ENCODE results near the gene THEMIS2. TPM values are rescaled to one million over a fixed set of nuclear protein-coding genes. Genes with fewer than 3 reads are reported as not detected.
"Not testable (repeated sequence)": the region's sequence is repeated elsewhere in the genome, so short reads cannot be mapped to it uniquely, and the experiment has no call there.

Gene THEMIS2
- total RNA-seq, 2 experiments from 2014 or later = 58.9 to 60.1 TPM

GRCh38 chr1:27868556-27868931, 3.8 kb upstream of the THEMIS2 start:
- peak overlapping the region; percentile 64 for H3K4me3 Mint-ChIP-seq
- CTCF ChIA-PET = no interaction called here
- H3K36me3 Mint-ChIP-seq (ENCODE audit: low read depth) = peaks cover 5% of the 10 kb centered on the region
- no peaks in the 10 kb centered on the region for H3K9me3 Mint-ChIP-seq
- no peaks in the 10 kb centered on the region for H3K27me3 Mint-ChIP-seq
- peaks cover 56% of the 10 kb centered on the region for H3K4me1 Mint-ChIP-seq
- DNase-seq = no peak
- H3K27ac Mint-ChIP-seq = peak overlapping the region; percentile 93
- POLR2A ChIA-PET = interaction anchor here (1.1 to 2.9 kb wide), 5 partner anchors 18 to 378 kb away, joined by 3 to 22 read pairs (median 3); partner anchors contain the start of gene PPP1R8

DNA sequence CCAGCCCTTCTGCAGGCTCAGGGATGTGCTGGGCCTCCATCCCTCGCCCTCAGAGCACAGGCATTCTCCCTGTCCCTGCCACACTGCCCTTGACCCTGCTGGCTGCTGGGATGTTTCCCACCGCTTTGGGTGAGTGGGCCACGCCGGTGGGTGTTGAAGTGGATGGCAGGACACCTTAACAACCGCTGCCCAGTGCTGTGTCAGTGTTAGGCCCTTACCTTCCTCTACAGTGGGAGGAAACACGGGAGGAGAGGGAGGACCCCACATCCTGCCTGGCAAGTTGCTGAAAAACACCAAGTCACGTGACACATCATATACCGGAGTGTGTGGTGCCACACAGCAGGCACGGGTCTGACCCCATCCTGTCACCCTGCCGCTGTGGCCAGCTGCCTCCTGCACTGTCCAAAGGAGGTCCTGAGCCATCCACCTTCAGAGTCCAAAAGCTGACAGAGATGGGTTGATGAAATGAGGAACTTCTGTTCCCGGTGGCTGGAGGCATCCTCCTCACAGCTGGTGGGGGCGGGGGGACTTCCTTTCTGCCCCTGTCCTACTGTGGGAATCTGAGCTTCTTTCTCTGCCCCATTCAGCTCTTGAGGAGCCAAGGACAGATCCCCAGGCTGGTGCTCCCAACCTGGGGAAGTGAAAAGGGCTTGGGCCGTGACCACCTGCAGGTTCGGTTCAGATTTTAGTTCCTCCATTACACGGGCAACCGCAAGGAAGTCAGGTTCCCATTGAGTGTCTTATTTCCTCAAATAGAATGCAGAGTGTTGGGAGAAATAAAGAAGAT, 3.2 kb upstream of the THEMIS2 start:
- peak overlapping the region; percentile 93 for H3K27ac Mint-ChIP-seq
- ChIA-PET POLR2A (interaction anchor here (0.7 to 2.9 kb wide), 13 partner anchors 8 to 377 kb away, joined by 3 to 22 read pairs (median 3); partner anchors contain the start of genes PPP1R8, STX12 and XKR8), CTCF (interaction anchor here (0.9 kb wide), 1 partner anchor 129 kb away, joined by 3 read pairs; no protein-coding TSS in a partner anchor)
- no peaks in the 10 kb centered on the region for H3K27me3 Mint-ChIP-seq
- H3K36me3 Mint-ChIP-seq (ENCODE audit: low read depth) = peaks cover 7% of the 10 kb centered on the region
- DNase-seq = peak; percentile 84
- H3K4me1 Mint-ChIP-seq = peaks cover 54% of the 10 kb centered on the region
- peak overlapping the region; percentile 64 for H3K4me3 Mint-ChIP-seq
- no peaks in the 10 kb centered on the region for H3K9me3 Mint-ChIP-seq

- Mint-ChIP-seq H3K27ac (peak overlapping the region; percentile 93), H3K4me1 (peaks cover 51% of the 10 kb centered on the region), H3K36me3 (ENCODE audit: low read depth) (peaks cover 7% of the 10 kb centered on the region), H3K4me3 (peak overlapping the region; percentile 64), H3K9me3 (no peaks in the 10 kb centered on the region), H3K27me3 (no peaks in the 10 kb centered on the region)
- CTCF ChIA-PET = interaction anchor here (0.7 to 0.9 kb wide), 2 partner anchors 59 to 129 kb away, joined by 3 read pairs; no protein-coding TSS in a partner anchor
- POLR2A ChIA-PET = interaction anchor here (0.7 to 2.9 kb wide), 13 partner anchors 8 to 377 kb away, joined by 3 to 22 read pairs (median 3); partner anchors contain the start of genes PPP1R8, STX12 and XKR8
- no peak for DNase-seq
Observed at GRCh38 chr1:27869719-27870085, 2.6 kb upstream of the THEMIS2 start.

- H3K4me3 Mint-ChIP-seq, H3K9me3 Mint-ChIP-seq, H3K27me3 Mint-ChIP-seq, DNase-seq, H3K27ac Mint-ChIP-seq, CTCF ChIA-PET: not testable (repeated sequence)
- H3K4me1 Mint-ChIP-seq = peaks cover 54% of the 10 kb centered on the region
- peaks cover 11% of the 10 kb centered on the region for H3K36me3 Mint-ChIP-seq (ENCODE audit: low read depth)
- POLR2A ChIA-PET = interaction anchor here (2.9 kb wide), 1 partner anchor 16 kb away, joined by 22 read pairs; no protein-coding TSS in a partner anchor
Observed at GRCh38 chr1:27871076-27871475, 1.3 kb upstream of the THEMIS2 start.

- Mint-ChIP-seq H3K9me3 (no peaks in the 10 kb centered on the region), H3K4me3 (peak overlapping the region; percentile 95), H3K27ac (peak overlapping the region; percentile 82), H3K27me3 (no peaks in the 10 kb centered on the region), H3K4me1 (peaks cover 59% of the 10 kb centered on the region), H3K36me3 (ENCODE audit: low read depth) (peaks cover 27% of the 10 kb centered on the region)
- CTCF ChIA-PET = interaction anchor here (1.3 kb wide), 1 partner anchor 15 kb away, joined by 5 read pairs; no protein-coding TSS in a partner anchor
- POLR2A ChIA-PET = interaction anchor here (0.9 to 1.7 kb wide), 5 partner anchors 9 to 18 kb away, joined by 3 to 10 read pairs (median 6); no protein-coding TSS in a partner anchor
- peak; percentile 39 for DNase-seq
Observed at GRCh38 chr1:27872802-27873551, 633 bp downstream of the THEMIS2 start.

DNA sequence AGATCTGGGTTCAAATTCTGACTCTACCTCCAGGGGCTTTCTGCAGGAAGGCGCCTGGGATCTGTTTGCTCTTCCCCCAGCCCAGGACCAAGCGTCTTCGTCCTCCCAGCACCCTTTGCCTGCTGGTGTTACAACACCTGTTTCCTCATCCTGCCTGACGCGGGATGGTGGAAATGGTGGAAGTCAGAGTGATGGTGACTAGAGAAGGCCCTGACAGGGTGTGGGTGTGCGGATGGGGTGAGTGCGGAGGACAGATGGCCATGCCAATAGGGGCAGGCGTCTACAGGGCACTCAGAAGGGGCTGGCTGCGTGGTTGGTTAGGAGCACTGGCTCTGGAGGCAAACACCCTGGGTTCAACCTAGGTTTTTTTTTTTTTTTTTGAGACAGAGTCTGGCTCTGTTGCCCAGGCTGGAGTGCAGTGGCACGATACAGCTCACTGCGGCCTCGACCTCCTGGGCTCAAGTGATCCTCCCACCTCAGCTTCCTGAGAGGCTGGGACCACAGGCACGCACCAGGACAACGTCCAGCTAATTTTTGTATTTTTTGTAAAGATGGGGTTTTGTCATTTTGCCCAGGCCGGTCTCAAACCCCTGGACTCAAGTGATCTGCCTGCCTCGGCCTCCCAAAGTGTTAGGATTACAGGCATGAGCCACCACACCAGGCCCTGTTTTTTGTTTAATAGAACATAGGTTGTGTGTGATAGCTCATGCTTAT, 1.5 kb downstream of the THEMIS2 start:
- H3K27ac Mint-ChIP-seq = peak overlapping the region; percentile 82
- no peaks in the 10 kb centered on the region for H3K27me3 Mint-ChIP-seq
- H3K4me1 Mint-ChIP-seq = peaks cover 57% of the 10 kb centered on the region
- no peaks in the 10 kb centered on the region for H3K9me3 Mint-ChIP-seq
- ChIA-PET CTCF (interaction anchor here (1.3 kb wide), 2 partner anchors 10 to 16 kb away, joined by 4 to 5 read pairs; no protein-coding TSS in a partner anchor), POLR2A (interaction anchor here (0.9 to 2.4 kb wide), 4 partner anchors 9 to 18 kb away, joined by 3 to 13 read pairs (median 7); no protein-coding TSS in a partner anchor)
- peaks cover 35% of the 10 kb centered on the region for H3K36me3 Mint-ChIP-seq (ENCODE audit: low read depth)
- no peak for DNase-seq
- peak overlapping the region; percentile 95 for H3K4me3 Mint-ChIP-seq

GRCh38 chr1:27876341-27877114, 4.2 kb downstream of the THEMIS2 start:
- ChIA-PET CTCF (interaction anchor here (1.3 kb wide), 1 partner anchor 19 kb away, joined by 3 read pairs; no protein-coding TSS in a partner anchor), POLR2A (interaction anchor here (1.2 to 1.8 kb wide), 2 partner anchors 7 to 10 kb away, joined by 5 to 8 read pairs; no protein-coding TSS in a partner anchor)
- peak overlapping the region; percentile 47 for H3K27ac Mint-ChIP-seq
- H3K9me3 Mint-ChIP-seq = no peaks in the 10 kb centered on the region
- H3K4me1 Mint-ChIP-seq = peaks cover 50% of the 10 kb centered on the region
- no peak overlapping the region for H3K4me3 Mint-ChIP-seq
- peaks cover 52% of the 10 kb centered on the region for H3K36me3 Mint-ChIP-seq (ENCODE audit: low read depth)
- no peaks in the 10 kb centered on the region for H3K27me3 Mint-ChIP-seq
- no peak for DNase-seq

DNA sequence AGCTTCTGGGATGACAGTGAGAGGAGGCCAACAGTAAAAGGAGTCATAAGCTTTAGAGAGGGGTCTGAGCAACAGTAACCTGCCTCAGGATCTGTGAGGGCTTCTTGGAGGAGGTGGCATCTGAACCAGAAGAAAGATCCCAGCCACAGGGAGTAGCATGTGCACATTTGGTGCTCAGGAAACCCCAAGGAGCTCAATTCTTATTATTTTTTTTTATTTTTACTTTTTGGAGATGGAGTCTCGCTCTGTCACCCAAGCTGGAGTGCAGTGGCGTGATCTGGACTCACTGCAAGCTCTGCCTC, 4.7 kb downstream of the THEMIS2 start:
- DNase-seq = no peak
- ChIA-PET CTCF (interaction anchor here (0.6 to 1.3 kb wide), 2 partner anchors 19 to 68 kb away, joined by 3 to 4 read pairs; no protein-coding TSS in a partner anchor), POLR2A (interaction anchor here (0.7 to 1.8 kb wide), 5 partner anchors 8 to 14 kb away, joined by 3 to 8 read pairs (median 3); no protein-coding TSS in a partner anchor)
- no peak overlapping the region for H3K27ac Mint-ChIP-seq
- peaks cover 56% of the 10 kb centered on the region for H3K36me3 Mint-ChIP-seq (ENCODE audit: low read depth)
- H3K9me3 Mint-ChIP-seq = no peaks in the 10 kb centered on the region
- no peaks in the 10 kb centered on the region for H3K27me3 Mint-ChIP-seq
- no peak overlapping the region for H3K4me3 Mint-ChIP-seq
- peaks cover 46% of the 10 kb centered on the region for H3K4me1 Mint-ChIP-seq

DNA sequence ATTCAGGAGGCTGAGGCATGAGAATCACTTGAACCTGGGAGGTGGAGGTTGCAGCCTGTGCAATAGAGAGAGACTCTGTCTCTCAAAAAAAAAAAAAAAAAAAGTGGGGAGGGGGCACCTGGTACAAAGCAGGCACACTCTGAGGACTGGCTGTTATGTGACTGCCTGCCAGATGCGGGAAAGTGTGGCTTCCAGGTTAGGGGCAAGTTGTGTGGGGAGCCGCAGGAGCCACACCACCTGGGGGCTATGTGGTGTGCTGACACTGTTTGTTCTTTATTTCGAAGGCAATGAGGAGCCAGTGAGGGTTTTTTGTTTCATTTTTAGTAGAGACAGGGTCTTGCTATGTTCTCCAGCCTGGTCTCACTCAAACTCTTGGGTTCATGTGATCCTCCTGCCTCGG, 5.7 kb downstream of the THEMIS2 start:
- Mint-ChIP-seq H3K27me3 (no peaks in the 10 kb centered on the region), H3K4me1 (peaks cover 42% of the 10 kb centered on the region), H3K4me3 (no peak overlapping the region), H3K9me3 (no peaks in the 10 kb centered on the region), H3K27ac (no peak overlapping the region), H3K36me3 (ENCODE audit: low read depth) (peaks cover 64% of the 10 kb centered on the region)
- POLR2A ChIA-PET = interaction anchor here (1.0 to 1.8 kb wide), 4 partner anchors 8 to 14 kb away, joined by 3 to 8 read pairs (median 4); no protein-coding TSS in a partner anchor
- CTCF ChIA-PET = no interaction called here
- no peak for DNase-seq

DNA sequence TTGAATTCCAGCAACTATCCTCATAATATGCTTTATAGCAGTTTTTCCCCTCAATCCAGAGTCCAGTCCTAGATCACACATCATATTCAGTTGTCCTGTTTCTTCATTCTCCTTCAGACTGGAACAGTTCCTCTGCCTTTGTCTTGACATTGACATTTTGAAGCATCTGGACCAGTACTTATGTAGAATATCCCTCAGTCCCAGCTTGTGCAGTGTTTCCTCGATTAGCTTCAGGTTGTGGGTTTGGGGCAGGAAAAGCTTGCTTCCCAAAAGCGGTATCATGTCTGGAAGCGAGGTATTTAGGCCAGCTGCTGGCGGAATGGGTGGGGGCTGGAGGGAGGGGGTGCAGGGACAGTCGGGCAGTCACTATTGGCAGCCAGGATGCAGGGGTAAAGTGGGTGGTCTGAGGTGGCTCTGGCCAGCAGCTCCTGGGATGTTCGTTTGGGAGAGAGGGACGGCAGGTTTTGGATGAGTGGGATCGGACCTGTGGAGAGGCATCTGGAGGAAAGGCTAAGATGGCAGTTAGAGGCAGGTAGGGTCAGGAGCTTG, 6.5 kb downstream of the THEMIS2 start:
- peaks cover 42% of the 10 kb centered on the region for H3K4me1 Mint-ChIP-seq
- no peaks in the 10 kb centered on the region for H3K27me3 Mint-ChIP-seq
- no peak overlapping the region for H3K27ac Mint-ChIP-seq
- ChIA-PET CTCF (no interaction called here), POLR2A (interaction anchor here (2.0 kb wide), 1 partner anchor 11 kb away, joined by 7 read pairs; no protein-coding TSS in a partner anchor)
- H3K4me3 Mint-ChIP-seq = no peak overlapping the region
- DNase-seq = no peak
- peaks cover 67% of the 10 kb centered on the region for H3K36me3 Mint-ChIP-seq (ENCODE audit: low read depth)
- H3K9me3 Mint-ChIP-seq = no peaks in the 10 kb centered on the region

- POLR2A ChIA-PET = interaction anchor here (0.6 to 2.0 kb wide), 2 partner anchors 10 to 11 kb away, joined by 4 to 7 read pairs; no protein-coding TSS in a partner anchor
- H3K27ac Mint-ChIP-seq = peak overlapping the region; percentile 8
- DNase-seq = no peak
Observed at GRCh38 chr1:27879374-27880082, 7.2 kb downstream of the THEMIS2 start.

More at GRCh38 chr1:27879374-27880082, 7.2 kb downstream of the THEMIS2 start:
- H3K4me3 Mint-ChIP-seq = no peak overlapping the region
- CTCF ChIA-PET = interaction anchor here (0.6 kb wide), 1 partner anchor 48 kb away, joined by 3 read pairs; no protein-coding TSS in a partner anchor
- H3K36me3 Mint-ChIP-seq (ENCODE audit: low read depth) = peaks cover 74% of the 10 kb centered on the region
- no peaks in the 10 kb centered on the region for H3K27me3 Mint-ChIP-seq
- H3K4me1 Mint-ChIP-seq = peaks cover 48% of the 10 kb centered on the region
- no peaks in the 10 kb centered on the region for H3K9me3 Mint-ChIP-seq

All from activated CD4-positive, alpha-beta memory T cell treated with anti-CD3 and anti-CD28 coated beads, Interleukin-2, amount 10 ng/mL, durations not matched to agents 7 days and 5 days (primary cell).